Hepatocyte (in vitro differentiated cells): ENCODE results near the gene PI4KA.
"Not testable (repeated sequence)": the region's sequence is repeated elsewhere in the genome, so short reads cannot be mapped to it uniquely, and the experiment has no call there.

Experiments used
- CTCF ChIP-seq: fragments of 200-600 bp; sonication (generic); IDR thresholded peaks from 2 replicates; pipeline ENCODE4 v1.5.1; 2016; ENCODE audit warnings: antibody characterized with exemption, mild to moderate bottlenecking; ENCODE audit not compliant: poor library complexity
- EZH2 ChIP-seq: fragments of 200-600 bp; sonication (generic); IDR thresholded peaks from 2 replicates; pipeline ENCODE4 v1.6.1; 2016; ENCODE audit warnings: antibody characterized with exemption, mild to moderate bottlenecking, borderline replicate concordance
- EZH2phosphoT487 ChIP-seq: fragments of 200-600 bp; sonication (generic); IDR thresholded peaks from one replicate; pipeline ENCODE4 v1.6.1; 2018; ENCODE audit warnings: antibody characterized with exemption, mild to moderate bottlenecking, low read depth, moderate library complexity; ENCODE audit not compliant: unreplicated experiment, severe bottlenecking

DNA sequence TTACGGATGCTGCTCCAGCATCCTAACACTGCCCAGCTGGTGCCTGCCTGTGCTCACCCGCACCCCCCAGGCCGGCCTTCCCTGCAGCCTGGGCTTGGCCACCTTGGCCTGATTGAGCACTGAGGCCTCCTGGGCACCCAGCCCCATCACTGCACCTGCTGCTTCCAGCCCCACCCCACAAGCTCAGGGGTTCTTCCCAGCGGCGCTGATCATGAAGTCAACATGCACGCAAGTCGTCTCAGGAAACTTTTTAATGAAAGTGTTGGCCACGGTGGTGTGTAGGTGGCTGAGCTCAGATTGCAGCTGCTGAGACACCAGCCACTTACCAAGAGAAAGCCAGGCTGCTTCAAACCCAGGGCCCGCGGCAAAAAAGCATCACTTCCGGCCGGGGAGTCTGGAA, 163.4 kb downstream of the PI4KA start:
- TF ChIP-seq CTCF, EZH2phosphoT487, EZH2: not testable (repeated sequence)
